AG04450 (cell line): ENCODE data around the gene TMEM88. TPM values are rescaled to one million over a fixed set of nuclear protein-coding genes. Genes with fewer than 3 reads are reported as not detected.
A peak's percentile ranks its signal among the peaks of the same experiment; 100 is the strongest.

Experiments
- CTCF ChIA-PET: fragments of 300-600, 350-600 bp; formaldehyde crosslinking; extraction: SDS; loops from one replicate; lab custom pipeline; 2022; ENCODE audit warnings: antibody characterized with exemption, inconsistent platforms; lab: Charles Lee
- POLR2A ChIA-PET: fragments of 350-600 bp; formaldehyde crosslinking; extraction: SDS; loops from one replicate; lab custom pipeline; 2021; ENCODE audit warnings: antibody characterized with exemption, inconsistent platforms; lab: Yijun Ruan, JAX
- DNase-seq: peaks from one replicate; pipeline ENCODE4 v3.0.0-alpha.2; 2011; ENCODE audit warnings: low read depth, low spot score
- H3K27ac ChIP-seq: one replicate; pipeline ENCODE4 v1.5.1; 2012; ENCODE audit warnings: low read depth, low read length, control low read depth
- H3K27me3 ChIP-seq: one replicate; pipeline ENCODE4 v1.6.0; 2012; ENCODE audit warnings: low read length; ENCODE audit not compliant: control insufficient read depth, insufficient read depth
- H3K4me3 ChIP-seq: 2 replicates; pipeline ENCODE4 v1.5.1; 2011; ENCODE audit warnings: mild to moderate bottlenecking, low read depth, low read length, control low read depth
- H3K9me3 ChIP-seq: 2 replicates; pipeline ENCODE4 v1.5.1; 2012; ENCODE audit warnings: low read length; ENCODE audit not compliant: control insufficient read depth, insufficient read depth
- CTCF ChIP-seq: IDR thresholded peaks from 2 replicates; pipeline ENCODE4 v1.5.1; 2011; ENCODE audit warnings: low read depth, low read length, control low read depth, inconsistent platforms
- polyA plus RNA-seq: library from polyadenylated mRNA; depleted of rRNA; stranded (reverse); fragments of >200 nt; gene quantifications from 2 replicates; pipeline ENCODE4 v1.2.3, GENCODE V29; 2011

The TMEM88 gene
- polyA plus RNA-seq, 1 experiment = 0.29 TPM

GRCh38 chr17:7832431-7832830, 22.4 kb upstream of the TMEM88 start:
- POLR2A ChIA-PET = interaction anchor here (1.7 kb wide), 1 partner anchor 25 kb away, joined by 6 read pairs; the partner anchor contains the start of gene NAA38
- no peak for DNase-seq
- no peak overlapping the region for H3K27ac ChIP-seq
- no peak overlapping the region for H3K4me3 ChIP-seq
- no peaks in the 10 kb centered on the region; the same call in 1 of the 2 replicates for H3K9me3 ChIP-seq
- H3K27me3 ChIP-seq = peaks cover 14% of the 10 kb centered on the region
- TF ChIP-seq CTCF = no peak
- CTCF ChIA-PET = interaction anchor here (1.3 to 1.4 kb wide), 2 partner anchors 226 to 241 kb away, joined by 3 read pairs; no protein-coding TSS in a partner anchor

- CTCF ChIA-PET = interaction anchor here (0.5 to 2.6 kb wide), 8 partner anchors 8 to 225 kb away, joined by 3 to 8 read pairs (median 4); partner anchors contain the start of gene NAA38
- POLR2A ChIA-PET = interaction anchor here (0.5 to 1.7 kb wide), 6 partner anchors 17 to 134 kb away, joined by 3 to 6 read pairs (median 3); partner anchors contain the start of gene NAA38
- H3K27ac ChIP-seq = no peak overlapping the region
- no peak for TF ChIP-seq CTCF
- peaks cover 14% of the 10 kb centered on the region for H3K27me3 ChIP-seq
- DNase-seq = no peak
- peak overlapping the region; percentile 84 for H3K4me3 ChIP-seq
- no peaks in the 10 kb centered on the region; the same call in 1 of the 2 replicates for H3K9me3 ChIP-seq
Observed at GRCh38 chr17:7833011-7833794, 21.7 kb upstream of the TMEM88 start.

GRCh38 chr17:7833795-7834541, 20.9 kb upstream of the TMEM88 start, which contains the start of gene KDM6B:
KDM6B (plus strand) TSS chr17:7834217; CDS start chr17:7845555, 11,338 bp downstream.
- TF ChIP-seq CTCF = no peak
- POLR2A ChIA-PET = interaction anchor here (0.5 to 1.7 kb wide), 6 partner anchors 17 to 134 kb away, joined by 3 to 6 read pairs (median 3); partner anchors contain the start of gene NAA38
- Histone ChIP-seq H3K4me3 (peak within 1 kb of the TSS; percentile 84), H3K27ac (peak within 1 kb of the TSS; percentile 89), H3K27me3 (peaks cover 14% of the 10 kb centered on the region), H3K9me3 (no peaks in the 10 kb centered on the region; the same call in 1 of the 2 replicates)
- CTCF ChIA-PET = interaction anchor here (0.5 to 2.6 kb wide), 16 partner anchors 9 to 224 kb away, joined by 3 to 9 read pairs (median 4); partner anchors contain the start of gene NAA38
- peak; percentile 67 for DNase-seq

GRCh38 chr17:7834542-7834956, 20.3 kb upstream of the TMEM88 start:
- DNase-seq = no peak
- H3K27me3 ChIP-seq = peaks cover 14% of the 10 kb centered on the region
- CTCF ChIA-PET = interaction anchor here (0.6 to 2.6 kb wide), 12 partner anchors 9 to 284 kb away, joined by 3 to 9 read pairs (median 4); partner anchors contain the start of genes ALOXE3 and NAA38
- POLR2A ChIA-PET = interaction anchor here (4.3 kb wide), 1 partner anchor 23 kb away, joined by 21 read pairs; the partner anchor contains the start of genes CYB5D1 and NAA38
- TF ChIP-seq CTCF = no peak
- no peaks in the 10 kb centered on the region; the same call in 1 of the 2 replicates for H3K9me3 ChIP-seq
- H3K27ac ChIP-seq = peak overlapping the region; percentile 31
- peak overlapping the region; percentile 84 for H3K4me3 ChIP-seq
